ENCODE results near the gene TMEM131. TPM values are rescaled to one million over a fixed set of nuclear protein-coding genes. Genes with fewer than 3 reads are reported as not detected.
"Not testable (repeated sequence)": the region's sequence is repeated elsewhere in the genome, so short reads cannot be mapped to it uniquely, and the experiment has no call there.

TMEM131 gene
- total RNA-seq, 2 donors from 2014 or later = 37.7 to 37.8 TPM

GRCh38 chr2:97966545-97967215 is 29.1 kb downstream of the TMEM131 start:
- intact Hi-C loops (cut with DNase I) = loop anchor here in 1 of 2 donors (5.0 kb wide), 1 partner anchor 1716 kb away; no protein-coding TSS in a partner anchor
- no peak for DNase-seq (ENCODE audit: low spot score)

DNA sequence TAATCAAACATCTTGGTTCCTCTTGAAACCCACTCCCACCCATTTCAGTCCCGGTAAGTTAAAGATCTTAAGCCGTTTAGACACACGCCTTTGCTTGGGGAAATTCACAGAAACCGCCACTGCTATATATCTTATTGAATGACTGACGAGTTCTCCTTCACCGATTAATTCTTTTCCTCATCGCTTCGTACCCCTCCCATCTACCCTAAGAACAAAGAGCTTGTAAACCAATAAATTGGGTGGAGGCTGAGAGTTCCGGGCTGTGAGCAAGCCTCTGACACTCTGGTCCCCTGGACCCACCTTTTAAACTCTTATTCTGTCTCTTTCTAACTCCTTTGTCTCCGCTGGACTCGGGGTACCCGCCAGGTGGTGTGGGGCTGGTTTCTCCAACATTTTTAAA is 30.6 kb downstream of the TMEM131 start:
- intact Hi-C loops (cut with DNase I) = loop anchor here in 1 of 2 donors (5.0 kb wide), 1 partner anchor 1717 kb away; no protein-coding TSS in a partner anchor
- no peak for DNase-seq (ENCODE audit: low spot score)

DNA sequence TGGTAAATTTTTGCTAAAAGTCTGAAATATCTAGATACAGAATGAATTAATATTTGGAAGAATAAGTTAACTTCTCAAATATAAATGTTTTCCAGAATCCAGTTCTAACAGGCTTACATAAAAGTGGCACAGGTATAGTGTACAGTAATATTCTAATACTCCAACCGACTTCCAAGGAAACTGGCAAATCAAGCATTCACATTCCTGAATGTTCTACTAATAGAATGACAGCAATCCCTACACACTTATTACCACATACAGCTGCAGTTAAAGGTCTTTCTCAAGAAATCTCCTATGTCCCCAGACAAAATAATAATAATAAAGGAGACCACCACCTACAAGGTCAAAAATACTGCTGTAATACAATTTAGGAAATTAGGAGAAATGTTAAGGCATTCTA is 31.9 kb downstream of the TMEM131 start:
- intact Hi-C loops (cut with DNase I) = no loop called here
- DNase-seq (ENCODE audit: low spot score) = no peak

DNA sequence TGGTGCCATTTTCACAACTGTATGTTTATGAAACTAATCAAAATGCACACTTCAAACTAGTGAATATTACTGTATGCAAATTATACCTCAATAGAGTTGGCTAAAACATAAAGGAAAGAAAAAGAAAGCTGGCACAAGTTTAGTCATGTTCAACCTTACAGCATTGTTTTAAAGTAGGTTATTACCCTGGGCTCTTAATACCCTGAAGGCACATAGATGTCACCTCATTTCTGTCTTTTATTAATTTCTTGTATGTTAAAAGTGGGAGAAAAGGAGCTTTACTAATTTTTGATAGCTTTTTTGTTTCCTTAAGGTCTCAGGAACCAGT is 32.7 kb downstream of the TMEM131 start:
- intact Hi-C loops (cut with DNase I) = no loop called here
- no peak for DNase-seq (ENCODE audit: low spot score)

DNA sequence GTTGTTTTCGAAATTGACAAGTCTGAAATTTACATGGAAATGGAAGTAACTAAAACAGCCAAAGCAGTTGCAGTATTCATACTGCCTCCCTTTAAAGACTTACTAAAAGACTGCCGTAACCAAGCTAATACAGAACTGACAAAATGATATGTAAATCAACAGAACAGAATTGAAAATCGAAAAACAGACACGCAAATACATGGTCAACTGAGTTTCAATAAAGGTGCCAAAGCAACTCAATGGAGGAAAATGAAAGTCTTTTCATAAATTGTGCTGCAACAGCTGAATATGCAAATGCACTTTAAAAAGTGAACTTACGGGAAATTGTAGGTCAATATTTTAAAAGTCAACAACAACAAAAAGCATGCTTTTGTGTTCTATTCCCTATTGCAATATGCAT is 34.2 kb downstream of the TMEM131 start:
- intact Hi-C loops (cut with DNase I) = no loop called here
- DNase-seq (ENCODE audit: low spot score) = no peak

DNA sequence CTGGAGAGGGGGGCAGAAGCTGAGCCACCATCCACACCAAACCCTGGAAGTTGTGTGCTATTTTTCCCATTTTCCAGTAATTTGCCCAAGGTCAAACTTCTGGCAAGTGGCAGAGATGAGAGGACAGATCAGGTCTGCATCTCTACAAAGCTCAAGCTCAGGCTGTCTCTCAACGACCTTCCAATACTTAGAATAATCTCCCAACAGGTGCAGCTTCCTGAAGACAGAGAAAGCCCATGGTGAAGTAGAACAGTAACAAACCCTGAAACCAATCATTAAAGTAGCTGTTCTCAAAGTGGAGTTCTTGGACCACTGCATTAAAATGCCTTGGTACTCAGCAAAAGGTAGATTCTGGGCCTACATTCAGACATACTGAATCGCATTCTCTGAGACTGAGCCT is 37.6 kb downstream of the TMEM131 start:
- DNase-seq (ENCODE audit: low spot score) = no peak
- intact Hi-C loops (cut with DNase I) = no loop called here

- intact Hi-C loops (cut with DNase I) = no loop called here
- DNase-seq (ENCODE audit: low spot score) = no peak
Measured at GRCh38 chr2:97957432-97958183, 38.1 kb downstream of the TMEM131 start.

DNA sequence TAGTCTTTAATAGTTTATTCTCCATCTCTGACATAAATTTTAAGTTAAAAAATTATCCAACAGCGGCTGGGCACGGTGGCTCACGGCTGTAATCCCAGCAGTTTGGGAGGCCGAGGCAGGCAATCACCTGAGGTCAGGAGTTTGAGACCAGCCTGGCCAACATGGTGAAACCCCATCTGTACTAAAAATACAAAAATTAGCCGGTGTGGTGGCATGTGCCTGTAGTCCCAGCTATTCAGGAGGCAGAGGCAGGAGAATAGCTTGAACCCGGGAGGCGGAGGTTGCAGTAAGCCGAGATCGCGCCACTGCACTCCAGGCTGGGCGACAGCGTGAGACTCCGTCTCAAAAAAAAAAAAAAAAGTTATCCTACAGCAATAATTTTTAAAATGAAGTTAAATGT is 39.0 kb downstream of the TMEM131 start:
- DNase-seq (ENCODE audit: low spot score); intact Hi-C loops (cut with DNase I): not testable (repeated sequence)

DNA sequence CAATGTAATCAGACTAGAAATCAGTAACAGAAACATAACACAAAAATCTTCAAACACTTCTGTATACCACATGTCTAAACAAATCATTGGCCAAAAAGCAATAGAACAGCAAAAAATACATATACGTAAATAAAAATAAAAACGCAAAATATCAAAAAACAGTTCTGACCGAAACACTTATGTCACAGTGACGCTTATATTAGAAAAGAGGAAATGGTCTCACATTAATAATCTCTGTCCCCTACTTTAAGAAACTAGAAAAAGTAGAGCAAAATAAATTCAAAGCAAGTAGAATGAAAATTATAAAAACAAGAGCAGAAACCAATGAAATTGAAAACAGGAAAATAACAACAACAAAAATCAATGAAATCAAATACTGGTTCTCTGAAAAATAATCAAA is 41.9 kb downstream of the TMEM131 start:
- intact Hi-C loops (cut with DNase I) = no loop called here
- DNase-seq (ENCODE audit: low spot score) = no peak

- no peak for DNase-seq (ENCODE audit: low spot score)
- intact Hi-C loops (cut with DNase I) = no loop called here
Measured at GRCh38 chr2:97952357-97952756, 43.4 kb downstream of the TMEM131 start.

DNA sequence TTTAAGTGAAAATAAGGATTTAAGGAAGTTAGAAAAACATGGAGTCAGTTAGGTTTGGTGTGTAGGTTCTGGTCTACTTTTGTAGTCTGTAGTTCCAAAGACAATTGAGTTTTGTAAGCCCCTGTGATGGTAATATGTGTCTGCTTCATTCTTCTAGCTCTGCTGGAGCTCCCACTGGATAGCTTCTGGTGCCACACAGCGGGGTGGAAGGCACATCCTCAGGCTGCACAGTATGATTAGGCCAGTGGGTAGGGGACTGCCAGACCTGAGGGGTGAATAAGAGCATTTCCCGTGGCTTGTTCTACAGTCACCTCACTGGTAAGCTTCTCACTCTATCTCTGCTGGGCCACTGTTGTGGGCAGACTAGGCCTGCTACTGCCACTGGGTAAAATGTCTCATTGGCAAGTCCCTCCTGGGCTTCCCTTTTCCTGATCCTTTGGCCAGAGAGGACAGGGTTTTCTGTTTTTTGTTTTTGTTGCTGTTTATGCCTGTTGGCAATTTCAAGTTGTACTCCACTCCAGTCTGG is 44.5 kb downstream of the TMEM131 start:
- no peak for DNase-seq (ENCODE audit: low spot score)
- intact Hi-C loops (cut with DNase I) = no loop called here

- no peak for DNase-seq (ENCODE audit: low spot score)
- intact Hi-C loops (cut with DNase I) = no loop called here
Measured at GRCh38 chr2:97950329-97951154, 45.2 kb downstream of the TMEM131 start.

DNA sequence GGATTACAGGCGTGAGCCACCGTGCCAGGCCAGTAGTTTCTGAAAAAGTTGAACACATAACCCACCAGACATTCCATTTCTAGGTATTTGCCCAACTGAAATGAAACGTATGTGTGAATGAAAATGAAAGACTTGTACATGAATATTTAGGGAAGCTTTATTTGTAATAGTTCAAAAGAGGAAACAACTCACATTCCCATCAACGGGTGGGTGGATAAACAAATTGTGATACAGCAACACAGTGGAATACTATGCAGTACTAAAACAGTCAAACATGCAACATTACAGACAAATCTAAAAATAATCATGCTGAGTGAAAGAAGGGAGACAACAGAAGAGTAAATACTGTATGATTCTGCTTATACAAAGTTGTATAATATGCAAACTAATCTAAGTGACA is 46.8 kb downstream of the TMEM131 start:
- no peak for DNase-seq (ENCODE audit: low spot score)
- intact Hi-C loops (cut with DNase I) = no loop called here

GRCh38 chr2:97945791-97946190 is 50.0 kb downstream of the TMEM131 start:
- no peak for DNase-seq (ENCODE audit: low spot score)
- intact Hi-C loops (cut with DNase I) = no loop called here

DNA sequence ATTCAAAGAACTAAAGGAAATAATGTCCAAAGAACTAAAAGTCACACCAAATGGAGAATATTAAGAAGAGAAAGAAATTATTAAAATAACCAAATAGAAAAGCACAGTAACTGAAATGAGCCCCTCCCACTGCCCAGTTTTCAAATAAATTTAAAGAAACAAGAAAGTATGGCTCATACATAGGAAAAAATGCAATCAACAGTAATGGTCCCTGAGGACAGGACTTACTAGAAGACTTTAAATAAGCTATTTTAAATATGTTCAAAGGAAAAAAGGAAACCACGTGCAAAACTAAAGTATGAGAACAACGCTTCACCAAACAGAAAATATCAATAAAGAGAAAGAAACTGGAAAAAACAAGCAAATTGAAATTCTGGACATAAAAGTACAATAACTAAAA is 58.9 kb downstream of the TMEM131 start:
- no peak for DNase-seq (ENCODE audit: low spot score)
- intact Hi-C loops (cut with DNase I) = no loop called here

DNA sequence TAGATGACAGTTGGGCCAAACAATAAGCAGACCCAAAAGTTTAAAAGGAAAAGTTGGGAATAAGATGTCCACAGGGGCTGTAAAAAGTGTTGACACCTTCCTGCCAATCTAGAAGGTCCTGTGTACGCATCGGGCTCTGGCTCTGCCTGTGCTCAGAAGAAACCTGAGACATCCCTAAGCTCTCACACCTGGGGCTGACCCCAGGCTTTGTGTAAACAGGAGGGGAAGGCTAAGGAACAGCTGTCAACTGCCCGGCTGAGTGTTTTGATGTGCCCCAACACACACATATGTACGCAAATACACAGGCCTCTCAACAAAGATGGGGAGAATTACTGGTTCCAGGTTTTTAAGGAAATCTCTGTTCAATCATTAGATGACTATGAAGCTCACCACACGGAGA is 59.5 kb downstream of the TMEM131 start:
- intact Hi-C loops (cut with DNase I) = no loop called here
- no peak for DNase-seq (ENCODE audit: low spot score)

- DNase-seq (ENCODE audit: low spot score) = no peak
- intact Hi-C loops (cut with DNase I) = no loop called here
Measured at GRCh38 chr2:97935719-97936161, 60.0 kb downstream of the TMEM131 start.

GRCh38 chr2:97932975-97933662 is 62.6 kb downstream of the TMEM131 start:
- no peak for DNase-seq (ENCODE audit: low spot score)
- intact Hi-C loops (cut with DNase I) = no loop called here

- DNase-seq (ENCODE audit: low spot score) = no peak
- intact Hi-C loops (cut with DNase I) = no loop called here
Measured at GRCh38 chr2:97931858-97932225, 63.9 kb downstream of the TMEM131 start.
